HepG2 (cell line): ENCODE results near the gene SNRPD3. TPM values are rescaled to one million over a fixed set of nuclear protein-coding genes. Genes with fewer than 3 reads are reported as not detected.

Experiments used
- ATAC-seq: fragments of 200-7000 bp; cut with Tn5 transposase; 3 replicates; pipeline ENCODE4 v1.9.1; 2020; ENCODE audit warnings: mild to moderate bottlenecking, moderate library complexity
- BruUV-seq: library from RNA; stranded (reverse); fragments of 400-500 nt; replicated peaks from 2 replicates; lab custom pipeline; 2021; lab: Mats Ljungman, UMichigan
- CTCF ChIA-PET: fragments of 300-600 bp; formaldehyde crosslinking; extraction: SDS; loops from one replicate; lab custom pipeline; 2021; ENCODE audit warnings: low total read pairs, inconsistent platforms, low intra/inter-chr PET ratio; lab: Yijun Ruan, JAX
- POLR2A ChIA-PET: fragments of 350-600 bp; sonication (Branson Sonifier 250); formaldehyde crosslinking; loops from one replicate; lab custom pipeline; 2020; ENCODE audit warnings: antibody characterized with exemption, inconsistent platforms; lab: Yijun Ruan, JAX
- DNase-seq: peaks from one replicate; pipeline ENCODE4 v3.0.0-alpha.2; 2015; ENCODE audit warnings: low spot score
- FAIRE-seq: peaks from 3 replicates; lab custom pipeline; 2011; peaks lifted over from hg19 to GRCh38; lab: Jason Lieb, UNC
- H2AFZ ChIP-seq: one replicate; pipeline ENCODE4 v1.6.1; 2011; ENCODE audit warnings: low read length, inconsistent platforms
- H3K27ac ChIP-seq: fragments of 300-600 bp; 3 replicates; pipeline ENCODE4 v1.8.0; 2011; ENCODE audit warnings: mixed run types, mild to moderate bottlenecking, mixed read lengths, low read length, inconsistent platforms; ENCODE audit not compliant: insufficient read depth; ENCODE audit errors: extremely low read length
- H3K27me3 ChIP-seq, 2 experiments: fragments of 200-600 bp in 1 of 2; 2 replicates in 1 of 2; 3 replicates in 1 of 2; pipeline versions ENCODE4 v1.6.0 to v1.8.0; 2011; ENCODE audit warnings: low read length in 2 of 2, mild to moderate bottlenecking in 2 of 2, moderate library complexity in 2 of 2, inconsistent platforms in 1 of 2; ENCODE audit not compliant: insufficient read depth in 2 of 2, control insufficient read depth in 1 of 2
- H3K36me3 ChIP-seq, 2 experiments: fragments of 200-600 bp in 1 of 2; replicated peaks in 1 of 2; 2 replicates in 1 of 2; 3 replicates in 1 of 2; pipeline versions ENCODE4 v1.5.1 to v1.8.0; 2011; ENCODE audit warnings: low read length in 2 of 2, inconsistent platforms in 1 of 2; ENCODE audit not compliant: insufficient read depth in 2 of 2, control insufficient read depth in 1 of 2
- H3K4me1 ChIP-seq: 2 replicates; pipeline ENCODE4 v1.5.1; 2012; ENCODE audit warnings: low read length, inconsistent platforms; ENCODE audit not compliant: insufficient read depth
- H3K4me2 ChIP-seq: 2 replicates; pipeline ENCODE4 v1.6.0; 2011; ENCODE audit warnings: low read depth, low read length, inconsistent platforms
- H3K4me3 ChIP-seq, 3 experiments: fragments of 200-600 bp in 1 of 3; sonication (generic), shearing (Covaris generic) in 1 of 3; replicated peaks in 1 of 3; 2 replicates each; pipeline ENCODE4 v1.5.1; 2011 to 2016; ENCODE audit warnings: low read length in 3 of 3, inconsistent platforms in 2 of 3, low read depth in 2 of 3, mild to moderate bottlenecking in 2 of 3, control low read depth in 1 of 3, mixed read lengths in 1 of 3; ENCODE audit not compliant: insufficient read depth in 1 of 3
- H3K79me2 ChIP-seq: one replicate; pipeline ENCODE4 v1.6.1; 2011; ENCODE audit warnings: low read length, inconsistent platforms; ENCODE audit not compliant: insufficient read depth
- H3K9ac ChIP-seq: 2 replicates; pipeline ENCODE4 v1.6.0; 2011; ENCODE audit warnings: mild to moderate bottlenecking, low read depth, low read length, inconsistent platforms; ENCODE audit not compliant: insufficient read depth
- H3K9me3 ChIP-seq: 2 replicates; pipeline ENCODE4 v1.5.1; 2012; ENCODE audit warnings: mild to moderate bottlenecking, low read length
- H4K20me1 ChIP-seq: 2 replicates; pipeline ENCODE4 v1.6.0; 2011; ENCODE audit warnings: inconsistent platforms, mild to moderate bottlenecking, low read length, moderate library complexity; ENCODE audit not compliant: insufficient read depth
- CBX2 ChIP-seq, 2 experiments: fragments of 200-600 bp in 1 of 2; sonication (generic); formaldehyde crosslinking in 1 of 2; IDR thresholded peaks; 2 replicates each; pipeline versions ENCODE4 v1.7.0 to v1.8.1; 2018 to 2022; ENCODE audit warnings: low read depth in 2 of 2, low read length in 1 of 2, mild to moderate bottlenecking in 1 of 2, missing genetic modification reagents in 1 of 2
- EEA1 ChIP-seq: sonication (generic); formaldehyde crosslinking; IDR thresholded peaks from 2 replicates; pipeline ENCODE4 v1.5.1; 2020; ENCODE audit warnings: mild to moderate bottlenecking, missing genetic modification reagents, borderline replicate concordance
- GMEB2 ChIP-seq: IDR thresholded peaks from 2 replicates; pipeline ENCODE4 v1.6.1; 2016; ENCODE audit warnings: missing biosample characterization, missing genetic modification reagents, low read depth
- HHEX ChIP-seq: IDR thresholded peaks from 2 replicates; pipeline ENCODE4 v1.6.1; 2016; ENCODE audit warnings: control low read depth
- HNRNPLL ChIP-seq: fragments of 200-400 bp; formaldehyde crosslinking; IDR thresholded peaks from 2 replicates; pipeline ENCODE4 v1.6.1; 2017; ENCODE audit warnings: mild to moderate bottlenecking, low read depth, low read length; ENCODE audit not compliant: poor library complexity, severe bottlenecking
- MBNL3 ChIP-seq: fragments of 250-450 bp; sonication (Bioruptor Pico); conservative IDR thresholded peaks from 2 replicates; pipeline ENCODE4 v1.8.0; 2022; ENCODE audit warnings: mild to moderate bottlenecking, inconsistent platforms
- MXD1 ChIP-seq: sonication (generic); formaldehyde crosslinking; IDR thresholded peaks from 2 replicates; pipeline ENCODE4 v1.4.0; 2020; ENCODE audit warnings: mild to moderate bottlenecking, missing genetic modification reagents
- PAXIP1 ChIP-seq: sonication (generic); formaldehyde crosslinking; conservative IDR thresholded peaks from 2 replicates; pipeline ENCODE4 v1.4.0; 2020; ENCODE audit warnings: mild to moderate bottlenecking, missing genetic modification reagents, moderate library complexity
- XRCC5 ChIP-seq: fragments of 200-400 bp; formaldehyde crosslinking; optimal IDR thresholded peaks from 2 replicates; pipeline ENCODE3; 2017; ENCODE audit warnings: mild to moderate bottlenecking, low read length
- ZBTB21 ChIP-seq: sonication (generic); formaldehyde crosslinking; IDR thresholded peaks from 2 replicates; pipeline ENCODE4 v1.4.0; 2020; ENCODE audit warnings: missing genetic modification reagents
- ZBTB7A ChIP-seq: sonication (generic); formaldehyde crosslinking; IDR thresholded peaks from 2 replicates; pipeline ENCODE4 v1.8.0; 2022; ENCODE audit warnings: mild to moderate bottlenecking, missing genetic modification reagents
- ZNF138 ChIP-seq: sonication (generic); formaldehyde crosslinking; IDR thresholded peaks from 2 replicates; pipeline ENCODE4 v1.5.0; 2020; ENCODE audit warnings: mild to moderate bottlenecking, low read depth, missing genetic modification reagents
- ZNF180 ChIP-seq: sonication (generic); formaldehyde crosslinking; IDR thresholded peaks from 2 replicates; pipeline ENCODE4 v1.4.0; 2020; ENCODE audit warnings: low read depth, missing genetic modification reagents, borderline replicate concordance
- ZNF274 ChIP-seq: sonication (generic); formaldehyde crosslinking; IDR thresholded peaks from 2 replicates; pipeline ENCODE4 v1.5.1; 2020; ENCODE audit warnings: mild to moderate bottlenecking, missing genetic modification reagents
- ZSCAN12 ChIP-seq: sonication (generic); formaldehyde crosslinking; IDR thresholded peaks from 2 replicates; pipeline ENCODE4 v1.9.0; 2021; ENCODE audit warnings: mild to moderate bottlenecking, missing genetic modification reagents
- WGBS: methylation state at CpG from one replicate; pipeline ENCODE4 v1.1.6; 2017; ENCODE audit warnings: low lambda C conversion rate; 5-methylcytosine and 5-hydroxymethylcytosine counted together
- in situ Hi-C: cut with HindIII; loops from 2 replicates; pipeline ENCODE4 v1.10.0; 2017; ENCODE audit warnings: low pct_unique_long_range_greater_than_20kb; ENCODE audit not compliant: extremely low pct_ligation_motif_present
- intact Hi-C: fragments of 100-400 bp; cut with micrococcal nuclease; formaldehyde crosslinking; loops from one replicate; pipeline ENCODE4 v1.10.0; 2022; ENCODE audit not compliant: unreplicated experiment
- polyA plus RNA-seq, 8 experiments: library from polyadenylated mRNA; depleted of rRNA in 3 of 8; stranded (reverse) in 7 of 8; unstranded in 1 of 8; fragments of >200 nt; fragmentation: Illumina TruSeq in 4 of 8; extraction: Trizol in 4 of 8; gene quantifications; 2 replicates each; pipeline versions ENCODE4 v1.2.1 to v1.2.3, GENCODE V29; 2011 to 2016; ENCODE audit warnings: low read depth in 4 of 8, missing spikeins in 1 of 8, mixed read lengths in 1 of 8; ENCODE audit not compliant: insufficient read depth in 1 of 8
- total RNA-seq, 5 experiments: library from RNA; depleted of rRNA; stranded (reverse); fragments of >200 nt; fragmentation: Illumina TruSeq; extraction: Trizol; gene quantifications; 2 replicates each; pipeline ENCODE4 v1.2.3, GENCODE V29; 2016; ENCODE audit warnings: low read depth in 1 of 5

Gene SNRPD3
- total and polyA plus RNA-seq, 2 of the 13 experiments (the other 11 are each of a cell fraction or from before 2014, with no cell fraction given): 110 to 209 TPM

- no peak for ATAC-seq
- H3K27me3 ChIP-seq: no peaks in the 10 kb centered on the region; a peak in 1 of 5 replicates
- WGBS: 56% methylated on average over 3 of the region's 13 CpGs
- H3K9me3 ChIP-seq: no peaks in the 10 kb centered on the region
- DNase-seq: no peak
- H3K4me1 ChIP-seq: peaks cover 79% of the 10 kb centered on the region
- H3K4me3 ChIP-seq: peak overlapping the region in 1 of 3 experiments; percentile 19; a peak in 1 of 6 replicates
- peak overlapping the region; percentile 28; the same call in 1 of the 2 replicates for H3K4me2 ChIP-seq
- ChIA-PET CTCF (no interaction called here), POLR2A (interaction anchor here (1.1 to 2.8 kb wide), 3 partner anchors 10 to 38 kb away, joined by 5 to 17 read pairs (median 10); no protein-coding TSS in a partner anchor)
- intact Hi-C loops: loop anchor here (1.0 kb wide), 1 partner anchor 39 kb away; no protein-coding TSS in a partner anchor
- H3K36me3 ChIP-seq: peaks cover 8 to 19% of the 10 kb centered on the region in 2 experiments; a peak in 4 of 5 replicates
- H2AFZ ChIP-seq: no peak overlapping the region
- FAIRE-seq: no peak
- H3K27ac ChIP-seq: peak overlapping the region; percentile 34
- peak overlapping the region; percentile 34; the same call in 1 of the 2 replicates for H3K9ac ChIP-seq
- in situ Hi-C loops: no loop called here
- no TSS peak for BruUV-seq
- H3K79me2 ChIP-seq: peaks cover 10% of the 10 kb centered on the region
- H4K20me1 ChIP-seq: no peaks in the 10 kb centered on the region
- no peak for TF ChIP-seq MBNL3 (CRISPR knock-in tag)
- no peak for TF ChIP-seq ZNF274 (CRISPR knock-in tag)
- TF ChIP-seq MXD1 (CRISPR knock-in tag): no peak
- TF ChIP-seq CBX2 (IDR thresholded peaks at IDR 0.05; ENCODE audit: low read depth, low read length): no peak
- no peak for TF ChIP-seq CBX2 (CRISPR knock-in tag; IDR thresholded peaks at IDR 0.05; ENCODE audit: low read depth)
- TF ChIP-seq ZSCAN12 (CRISPR knock-in tag): no peak
- TF ChIP-seq ZNF180 (CRISPR knock-in tag): no peak
- TF ChIP-seq ZBTB21 (CRISPR knock-in tag): no peak
- TF ChIP-seq HNRNPLL: peak; percentile 40
- TF ChIP-seq XRCC5: peak; percentile 57
- TF ChIP-seq ZBTB7A (CRISPR knock-in tag): no peak
- no peak for TF ChIP-seq GMEB2 (CRISPR knock-in tag)
- no peak for TF ChIP-seq HHEX
- TF ChIP-seq PAXIP1 (CRISPR knock-in tag): no peak
- no peak for TF ChIP-seq ZNF138 (CRISPR knock-in tag)
- no peak for TF ChIP-seq EEA1 (CRISPR knock-in tag)
Observed at GRCh38 chr22:24588381-24588756, 32.6 kb downstream of the SNRPD3 start.
